H9 (cell line): ENCODE results near the gene SDK1. TPM values are rescaled to one million over a fixed set of nuclear protein-coding genes. Genes with fewer than 3 reads are reported as not detected.

Experiments used
- DNase-seq: peaks from one replicate; pipeline ENCODE4 v3.0.0-alpha.2; 2017
- H2AFZ ChIP-seq: one replicate; pipeline ENCODE4 v1.6.1; 2013; ENCODE audit warnings: mild to moderate bottlenecking, low read length, control low read depth, moderate library complexity
- H2AK5ac ChIP-seq: 2 replicates; pipeline ENCODE4 v1.6.1; 2013; ENCODE audit warnings: low read length, control low read depth, mixed read lengths; ENCODE audit not compliant: insufficient read length
- H2BK120ac ChIP-seq: one replicate; pipeline ENCODE4 v1.6.1; 2013; ENCODE audit warnings: low read depth, mild to moderate bottlenecking, low read length, control low read depth, inconsistent platforms; ENCODE audit not compliant: poor library complexity, severe bottlenecking
- H2BK12ac ChIP-seq: 2 replicates; pipeline ENCODE4 v1.6.1; 2013; ENCODE audit warnings: low read length, control low read depth, mixed read lengths, low read depth; ENCODE audit not compliant: insufficient read length
- H2BK15ac ChIP-seq: 2 replicates; pipeline ENCODE4 v1.6.1; 2013; ENCODE audit warnings: low read depth, low read length, control low read depth
- H2BK20ac ChIP-seq: one replicate; pipeline ENCODE4 v1.6.1; 2013; ENCODE audit warnings: low read depth, mild to moderate bottlenecking, low read length, control low read depth, inconsistent platforms; ENCODE audit not compliant: poor library complexity, severe bottlenecking
- H2BK5ac ChIP-seq: 2 replicates; pipeline ENCODE4 v1.6.1; 2013; ENCODE audit warnings: low read length, control low read depth, mixed read lengths; ENCODE audit not compliant: insufficient read length
- H3K14ac ChIP-seq: 2 replicates; pipeline ENCODE4 v1.6.1; 2013; ENCODE audit warnings: low read length, control low read depth; ENCODE audit not compliant: insufficient read depth
- H3K18ac ChIP-seq: 2 replicates; pipeline ENCODE4 v1.6.1; 2013; ENCODE audit warnings: low read depth, mild to moderate bottlenecking, mixed read lengths, low read length, control low read depth; ENCODE audit not compliant: insufficient read length
- H3K23ac ChIP-seq: 2 replicates; pipeline ENCODE4 v1.6.1; 2013; ENCODE audit warnings: low read length, control low read depth, mixed read lengths, low read depth; ENCODE audit not compliant: insufficient read length
- H3K23me2 ChIP-seq: 2 replicates; pipeline ENCODE4 v1.6.1; 2013; ENCODE audit warnings: low read depth, mild to moderate bottlenecking, mixed read lengths, low read length, control low read depth; ENCODE audit not compliant: insufficient read length, poor library complexity, severe bottlenecking
- H3K27ac ChIP-seq: 2 replicates; pipeline ENCODE4 v1.5.1; 2013; ENCODE audit warnings: low read length, control low read depth, mixed read lengths, low read depth; ENCODE audit not compliant: insufficient read length
- H3K27me3 ChIP-seq: 2 replicates; pipeline ENCODE4 v1.6.1; 2013; ENCODE audit warnings: low read length, control low read depth, inconsistent platforms; ENCODE audit not compliant: insufficient read depth
- H3K4ac ChIP-seq: 2 replicates; pipeline ENCODE4 v1.6.1; 2013; ENCODE audit warnings: low read depth, mild to moderate bottlenecking, control low read depth, inconsistent platforms, low read length, moderate library complexity
- H3K4me1 ChIP-seq: 2 replicates; pipeline ENCODE4 v1.6.1; 2013; ENCODE audit warnings: low read length, control low read depth, inconsistent platforms; ENCODE audit not compliant: insufficient read depth
- H3K4me2 ChIP-seq: 2 replicates; pipeline ENCODE4 v1.6.1; 2013; ENCODE audit warnings: low read length, control low read depth, mixed read lengths; ENCODE audit not compliant: insufficient read length, insufficient read depth
- H3K56ac ChIP-seq: 2 replicates; pipeline ENCODE4 v1.6.1; 2013; ENCODE audit warnings: low read depth, mild to moderate bottlenecking, mixed read lengths, low read length, control low read depth; ENCODE audit not compliant: insufficient read length
- H3K79me1 ChIP-seq: 2 replicates; pipeline ENCODE4 v1.6.1; 2013; ENCODE audit warnings: low read depth, mild to moderate bottlenecking, moderate library complexity, low read length, control low read depth, inconsistent platforms; ENCODE audit not compliant: insufficient read depth, poor library complexity, severe bottlenecking
- H3K79me2 ChIP-seq: 2 replicates; pipeline ENCODE4 v1.6.1; 2013; ENCODE audit warnings: low read length, control low read depth, inconsistent platforms; ENCODE audit not compliant: insufficient read depth
- H3K9ac ChIP-seq: 2 replicates; pipeline ENCODE4 v1.6.1; 2013; ENCODE audit warnings: low read length, control low read depth, mixed read lengths; ENCODE audit not compliant: insufficient read length; ENCODE audit errors: extremely low read depth
- H3K9me3 ChIP-seq: one replicate; pipeline ENCODE4 v1.6.1; 2013; ENCODE audit warnings: low read depth, low read length, inconsistent platforms; ENCODE audit not compliant: control insufficient read depth
- H3T11ph ChIP-seq: one replicate; pipeline ENCODE4 v1.6.1; 2013; ENCODE audit warnings: mild to moderate bottlenecking, low read length, control low read depth, inconsistent platforms
- H4K20me1 ChIP-seq: one replicate; pipeline ENCODE4 v1.6.1; 2013; ENCODE audit not compliant: control insufficient read depth, insufficient read length, insufficient read depth
- H4K5ac ChIP-seq: 2 replicates; pipeline ENCODE4 v1.6.1; 2013; ENCODE audit warnings: low read depth, mild to moderate bottlenecking, mixed read lengths, low read length, control low read depth; ENCODE audit not compliant: insufficient read length
- H4K8ac ChIP-seq: replicated peaks from 2 replicates; pipeline ENCODE4 v1.6.1; 2013; ENCODE audit warnings: low read length, control low read depth, mixed read lengths, low read depth; ENCODE audit not compliant: insufficient read length
- H4K91ac ChIP-seq: 2 replicates; pipeline ENCODE4 v1.6.1; 2013; ENCODE audit warnings: low read depth, mild to moderate bottlenecking, moderate library complexity, mixed read lengths, low read length, control low read depth; ENCODE audit not compliant: insufficient read length
- H3K27ac Mint-ChIP-seq, 3 experiments: 2 replicates in 2 of 3; 3 replicates in 1 of 3; pipeline ENCODE4 v1.8.0; 2020 to 2021; ENCODE audit warnings: mixed read lengths in 3 of 3, mild to moderate bottlenecking in 1 of 3, moderate library complexity in 1 of 3
- H3K27me3 Mint-ChIP-seq: 2 replicates; pipeline ENCODE4 v1.8.0; 2021; ENCODE audit warnings: low read depth, mild to moderate bottlenecking, moderate library complexity, mixed read lengths
- H3K36me3 Mint-ChIP-seq, 3 experiments: 2 replicates in 2 of 3; 3 replicates in 1 of 3; pipeline ENCODE4 v1.8.0; 2020 to 2021; ENCODE audit warnings: low read depth in 3 of 3, mixed read lengths in 3 of 3; ENCODE audit not compliant: insufficient read depth in 1 of 3
- H3K4me1 Mint-ChIP-seq, 2 experiments: 2 replicates each; pipeline ENCODE4 v1.8.0; 2020; ENCODE audit warnings: mixed read lengths in 2 of 2
- H3K4me3 Mint-ChIP-seq, 2 experiments: 2 replicates in 1 of 2; 3 replicates in 1 of 2; pipeline ENCODE4 v1.8.0; 2020 to 2021; ENCODE audit warnings: mild to moderate bottlenecking in 2 of 2, mixed read lengths in 2 of 2, moderate library complexity in 1 of 2
- H3K9me3 Mint-ChIP-seq, 2 experiments: 2 replicates in 1 of 2; 3 replicates in 1 of 2; pipeline ENCODE4 v1.8.0; 2020; ENCODE audit warnings: mild to moderate bottlenecking in 2 of 2, mixed read lengths in 2 of 2, moderate library complexity in 1 of 2
- CTCF ChIP-seq: fragments of 200-600 bp; sonication (generic); conservative IDR thresholded peaks from 3 replicates; pipeline ENCODE4 v1.8.0; 2021; ENCODE audit warnings: antibody characterized with exemption, mild to moderate bottlenecking
- WGBS: extraction: QIAGEN DNeasy Blood & Tissue Kit; methylation state at CpG from one replicate; pipeline ENCODE4 v1.1.7; 2013; ENCODE audit warnings: missing lambda C conversion rate, low lambda C conversion rate, mixed read lengths; ENCODE audit not compliant: insufficient read length; ENCODE audit errors: extremely low coverage; 5-methylcytosine and 5-hydroxymethylcytosine counted together
- total RNA-seq: library from RNA; stranded (reverse); gene quantifications from 2 replicates; pipeline ENCODE4 v1.2.1, GENCODE V29; 2021

The SDK1 gene
- total RNA-seq, 1 experiment from 2014 or later: 8.7 TPM

- no peaks in the 10 kb centered on the region for H3K27me3 ChIP-seq
Measured at GRCh38 chr7:3358991-3359390, 57.9 kb downstream of the SDK1 start.

More at GRCh38 chr7:3358991-3359390, 57.9 kb downstream of the SDK1 start:
- TF ChIP-seq CTCF: peak; percentile 33; the same call in 1 of the 3 replicates
- H2BK120ac ChIP-seq: no peak overlapping the region
- H3K23ac ChIP-seq: no peak overlapping the region
- no peak overlapping the region for H2AK5ac ChIP-seq
- H2BK12ac ChIP-seq: no peak overlapping the region
- no peak overlapping the region for H2BK5ac ChIP-seq
- H3T11ph ChIP-seq: no peak overlapping the region
- H4K20me1 ChIP-seq: no peaks in the 10 kb centered on the region
- Mint-ChIP-seq H3K4me3 (no peak overlapping the region), H3K27ac (no peak overlapping the region), H3K27me3 (no peaks in the 10 kb centered on the region), H3K36me3 (peaks cover 0 to 2% (median 0%) of the 10 kb centered on the region in 3 experiments; a peak in 2 of 7 replicates), H3K9me3 (no peaks in the 10 kb centered on the region; a peak in 1 of 5 replicates), H3K4me1 (0 out of 4 replicates have a peak, but pooled peaks cover 0 to 3% of the 10 kb centered on the region in 2 experiments)
- H3K9me3 ChIP-seq: no peaks in the 10 kb centered on the region
- no peak overlapping the region for H2AFZ ChIP-seq
- H3K79me1 ChIP-seq: no peaks in the 10 kb centered on the region
- H3K4ac ChIP-seq: no peak overlapping the region
- H3K23me2 ChIP-seq: no peaks in the 10 kb centered on the region
- H3K9ac ChIP-seq: no peak overlapping the region
- no peaks in the 10 kb centered on the region for H3K79me2 ChIP-seq
- H4K8ac ChIP-seq: no peak overlapping the region
- H3K4me2 ChIP-seq: no peak overlapping the region
- peak; percentile 51 for DNase-seq
- no peak overlapping the region for H3K56ac ChIP-seq
- no peak overlapping the region for H4K91ac ChIP-seq
- no peaks in the 10 kb centered on the region; the same call in 1 of the 2 replicates for H3K4me1 ChIP-seq
- no peak overlapping the region for H4K5ac ChIP-seq
- no peak overlapping the region for H3K27ac ChIP-seq
- no CpG with 5 or more reads among the region's 5 CpGs for WGBS
- H3K14ac ChIP-seq: no peak overlapping the region
- no peak overlapping the region for H2BK15ac ChIP-seq
- no peak overlapping the region for H2BK20ac ChIP-seq
- no peak overlapping the region for H3K18ac ChIP-seq
